T-helper 1 cell (primary cell): ENCODE results near the gene PRG2.
A peak's percentile ranks its signal among the peaks of the same experiment; 100 is the strongest.
"Not testable (repeated sequence)": the region's sequence is repeated elsewhere in the genome, so short reads cannot be mapped to it uniquely, and the experiment has no call there.

ENCODE experiments used
- DNase-seq, 5 donors: peaks; one replicate each; pipeline ENCODE4 v3.0.0-alpha.2; 2012 to 2020

The PRG2 gene

GRCh38 chr11:57364851-57365660, 25.4 kb downstream of the PRG2 start:
- DNase-seq: no peak

- DNase-seq: no peak
Measured at GRCh38 chr11:57363131-57364080, 27.0 kb downstream of the PRG2 start.

GRCh38 chr11:57361926-57362325, 28.5 kb downstream of the PRG2 start:
- no peak for DNase-seq

- not testable (repeated sequence) for DNase-seq
Measured at GRCh38 chr11:57361420-57361819, 29.0 kb downstream of the PRG2 start.

- DNase-seq: no peak
Measured at GRCh38 chr11:57360991-57361390, 29.5 kb downstream of the PRG2 start.

- DNase-seq: no peak
Measured at GRCh38 chr11:57359896-57360690, 30.4 kb downstream of the PRG2 start.

- DNase-seq: no peak
Measured at GRCh38 chr11:57359396-57359795, 31.1 kb downstream of the PRG2 start.

- no peak for DNase-seq
Measured at GRCh38 chr11:57358991-57359390, 31.5 kb downstream of the PRG2 start.

- no peak for DNase-seq
Measured at GRCh38 chr11:57358543-57358961, 31.9 kb downstream of the PRG2 start.

GRCh38 chr11:57357856-57358255, 32.6 kb downstream of the PRG2 start:
- DNase-seq: no peak

- no peak for DNase-seq
Measured at GRCh38 chr11:57357310-57357709, 33.1 kb downstream of the PRG2 start.

GRCh38 chr11:57356268-57356667, 34.2 kb downstream of the PRG2 start:
- DNase-seq: no peak

GRCh38 chr11:57354699-57355098, 35.8 kb downstream of the PRG2 start:
- no peak for DNase-seq

- DNase-seq: no peak
Measured at GRCh38 chr11:57353852-57354251, 36.6 kb downstream of the PRG2 start.

- no peak for DNase-seq
Measured at GRCh38 chr11:57353446-57353845, 37.0 kb downstream of the PRG2 start.

- DNase-seq: no peak
Measured at GRCh38 chr11:57353036-57353435, 37.4 kb downstream of the PRG2 start.

GRCh38 chr11:57349491-57350274, 40.8 kb downstream of the PRG2 start:
- peak; percentile 36 to 51 (median 48) for DNase-seq

GRCh38 chr11:57348636-57349313, 41.7 kb downstream of the PRG2 start:
- DNase-seq: no peak

GRCh38 chr11:57348052-57348451, 42.4 kb downstream of the PRG2 start:
- DNase-seq: no peak

- no peak for DNase-seq
Measured at GRCh38 chr11:57347336-57347735, 43.1 kb downstream of the PRG2 start.

- DNase-seq: peak; percentile 35 to 73 (median 56)
Measured at GRCh38 chr11:57345555-57346211, 44.8 kb downstream of the PRG2 start.
